Neural cell (in vitro differentiated cells): ENCODE measurements around the gene ZSCAN2. TPM values are rescaled to one million over a fixed set of nuclear protein-coding genes. Genes with fewer than 3 reads are reported as not detected.
A peak's percentile ranks its signal among the peaks of the same experiment; 100 is the strongest.

Experiments
- H2AFZ ChIP-seq: fragments of 200-600, 300-800 bp; sonication (generic), shearing (Covaris generic); 2 replicates; pipeline ENCODE4 v1.6.0; 2014; ENCODE audit warnings: low read depth, mild to moderate bottlenecking, antibody characterized with exemption, low read length, moderate library complexity
- H3F3A ChIP-seq: fragments of 200-600 bp; shearing (Covaris generic); 2 replicates; pipeline ENCODE4 v1.6.1; 2016; ENCODE audit warnings: mild to moderate bottlenecking, moderate library complexity, mixed read lengths, antibody characterized with exemption, low read length; ENCODE audit not compliant: insufficient read depth, poor library complexity, severe bottlenecking
- H3K27ac ChIP-seq: fragments of 200-600, 300-800 bp; sonication (generic), shearing (Covaris generic); 2 replicates; pipeline ENCODE4 v1.5.1; 2014; ENCODE audit warnings: mild to moderate bottlenecking, low read length, moderate library complexity
- H3K27me3 ChIP-seq: fragments of 300-800, 200-600 bp; sonication (generic), shearing (Covaris generic); 2 replicates; pipeline ENCODE4 v1.6.0; 2014; ENCODE audit warnings: mild to moderate bottlenecking, low read depth, low read length, moderate library complexity; ENCODE audit not compliant: insufficient read depth
- H3K36me3 ChIP-seq: fragments of 300-800, 200-600 bp; sonication (generic), shearing (Covaris generic); 2 replicates; pipeline ENCODE4 v1.5.1; 2014; ENCODE audit warnings: mild to moderate bottlenecking, antibody characterized with exemption, low read length, moderate library complexity; ENCODE audit not compliant: insufficient read depth
- H3K4me2 ChIP-seq: fragments of 300-800, 200-600 bp; sonication (generic), shearing (Covaris generic); 2 replicates; pipeline ENCODE4 v1.6.0; 2014; ENCODE audit warnings: mild to moderate bottlenecking, low read length
- H3K4me3 ChIP-seq: fragments of 300-800, 200-600 bp; sonication (generic), shearing (Covaris generic); 2 replicates; pipeline ENCODE4 v1.5.1; 2014; ENCODE audit warnings: mild to moderate bottlenecking, low read length, moderate library complexity
- H3K79me2 ChIP-seq: fragments of 200-600 bp; shearing (Covaris generic); replicated peaks from 2 replicates; pipeline ENCODE4 v1.6.0; 2014; ENCODE audit warnings: mild to moderate bottlenecking, low read length, moderate library complexity; ENCODE audit not compliant: insufficient read depth
- H3K9ac ChIP-seq: fragments of 300-800, 200-600 bp; sonication (generic), shearing (Covaris generic); 2 replicates; pipeline ENCODE4 v1.6.1; 2016; ENCODE audit warnings: mild to moderate bottlenecking, low read length, mixed read lengths
- H3K9me2 ChIP-seq: fragments of 200-600 bp; shearing (Covaris generic); 2 replicates; pipeline ENCODE4 v1.6.1; 2016; ENCODE audit warnings: mild to moderate bottlenecking, low read length, mixed read lengths; ENCODE audit not compliant: insufficient read depth
- H3K9me3 ChIP-seq: fragments of 200-600, 300-800 bp; sonication (generic), shearing (Covaris generic); 2 replicates; pipeline ENCODE4 v1.6.1; 2016; ENCODE audit warnings: mild to moderate bottlenecking, mixed run types, low read length, moderate library complexity, mixed read lengths
- H4K20me1 ChIP-seq: fragments of 200-600 bp; shearing (Covaris generic); 2 replicates; pipeline ENCODE4 v1.6.1; 2016; ENCODE audit warnings: mild to moderate bottlenecking, mixed run types; ENCODE audit not compliant: insufficient read depth
- CTCF ChIP-seq: fragments of 450-650 bp; IDR thresholded peaks from 2 replicates; pipeline ENCODE4 v1.5.1; 2014; ENCODE audit warnings: antibody characterized with exemption, mild to moderate bottlenecking, moderate library complexity; ENCODE audit not compliant: poor library complexity, severe bottlenecking
- EP300 ChIP-seq: fragments of 450-650 bp; conservative IDR thresholded peaks from 2 replicates; pipeline ENCODE4 v1.6.1; 2014; ENCODE audit warnings: antibody characterized with exemption, mild to moderate bottlenecking, moderate library complexity; ENCODE audit not compliant: poor library complexity, severe bottlenecking
- MXI1 ChIP-seq: fragments of 450-650 bp; conservative IDR thresholded peaks from 2 replicates; pipeline ENCODE4 v1.6.1; 2014; ENCODE audit warnings: antibody characterized with exemption, mild to moderate bottlenecking; ENCODE audit not compliant: poor library complexity, severe bottlenecking
- POLR2AphosphoS5 ChIP-seq: IDR thresholded peaks from 2 replicates; pipeline ENCODE4 v1.6.1; 2012
- RAD21 ChIP-seq: fragments of 450-650 bp; conservative IDR thresholded peaks from 2 replicates; pipeline ENCODE4 v1.6.1; 2014; ENCODE audit warnings: antibody characterized with exemption, mild to moderate bottlenecking, moderate library complexity
- REST ChIP-seq: IDR thresholded peaks from 2 replicates; pipeline ENCODE4 v1.6.1; 2012; ENCODE audit warnings: borderline replicate concordance
- SMC3 ChIP-seq: fragments of 450-650 bp; conservative IDR thresholded peaks from 2 replicates; pipeline ENCODE4 v1.6.1; 2014; ENCODE audit warnings: antibody characterized with exemption, mild to moderate bottlenecking, moderate library complexity; ENCODE audit not compliant: poor library complexity
- TAF1 ChIP-seq: IDR thresholded peaks from 2 replicates; pipeline ENCODE4 v1.6.1; 2012; ENCODE audit warnings: low read depth
- polyA plus RNA-seq: library from polyadenylated mRNA; depleted of rRNA; stranded (reverse); fragments of >200 nt; gene quantifications from 2 replicates; pipeline ENCODE4 v1.2.3, GENCODE V29; 2014

ZSCAN2 gene
- polyA plus RNA-seq, 1 donor from 2014 or later = 55.6 TPM

DNA sequence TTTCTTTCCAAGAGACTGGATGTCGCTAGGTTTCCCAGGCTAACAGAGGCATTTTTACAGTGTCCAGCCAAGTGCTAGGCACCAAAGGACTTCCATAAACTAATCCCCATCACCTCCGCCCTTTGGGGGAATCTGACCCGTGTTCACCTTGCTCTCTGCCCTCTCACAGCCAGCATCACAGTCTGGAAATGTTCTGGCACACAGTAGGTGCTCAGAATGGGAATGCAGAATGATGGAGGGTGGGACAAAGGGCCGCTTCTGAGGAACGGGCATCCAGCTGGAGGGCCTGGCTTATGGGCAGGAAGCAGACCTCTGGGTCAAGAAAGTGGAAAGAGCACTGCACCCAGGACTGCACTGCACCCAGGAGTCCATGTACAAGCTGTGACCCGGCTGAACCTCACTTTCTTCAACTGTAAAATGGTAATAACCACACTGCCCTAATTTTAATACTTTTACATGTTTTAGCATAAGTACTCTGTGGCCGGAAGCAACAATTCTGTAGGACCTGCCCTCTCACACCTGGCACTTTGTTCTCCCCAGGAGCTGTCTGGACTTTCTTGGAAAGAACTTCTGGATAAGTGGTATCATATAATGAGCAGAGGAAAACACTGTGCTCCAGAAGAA, 58.1 kb downstream of the ZSCAN2 start:
- Histone ChIP-seq H3K9ac (peak overlapping the region; percentile 31), H3K4me2 (no peak overlapping the region), H3K79me2 (no peaks in the 10 kb centered on the region), H2AFZ (no peak overlapping the region), H3F3A (no peaks in the 10 kb centered on the region), H3K27ac (no peak overlapping the region), H3K36me3 (no peaks in the 10 kb centered on the region), H3K9me3 (no peaks in the 10 kb centered on the region), H3K9me2 (no peaks in the 10 kb centered on the region), H3K4me3 (peak overlapping the region; percentile 62), H3K27me3 (no peaks in the 10 kb centered on the region), H4K20me1 (no peaks in the 10 kb centered on the region)
- TF ChIP-seq RAD21 (no peak), REST (no peak), EP300 (no peak), POLR2AphosphoS5 (no peak), MXI1 (no peak), CTCF (no peak), SMC3 (no peak)

DNA sequence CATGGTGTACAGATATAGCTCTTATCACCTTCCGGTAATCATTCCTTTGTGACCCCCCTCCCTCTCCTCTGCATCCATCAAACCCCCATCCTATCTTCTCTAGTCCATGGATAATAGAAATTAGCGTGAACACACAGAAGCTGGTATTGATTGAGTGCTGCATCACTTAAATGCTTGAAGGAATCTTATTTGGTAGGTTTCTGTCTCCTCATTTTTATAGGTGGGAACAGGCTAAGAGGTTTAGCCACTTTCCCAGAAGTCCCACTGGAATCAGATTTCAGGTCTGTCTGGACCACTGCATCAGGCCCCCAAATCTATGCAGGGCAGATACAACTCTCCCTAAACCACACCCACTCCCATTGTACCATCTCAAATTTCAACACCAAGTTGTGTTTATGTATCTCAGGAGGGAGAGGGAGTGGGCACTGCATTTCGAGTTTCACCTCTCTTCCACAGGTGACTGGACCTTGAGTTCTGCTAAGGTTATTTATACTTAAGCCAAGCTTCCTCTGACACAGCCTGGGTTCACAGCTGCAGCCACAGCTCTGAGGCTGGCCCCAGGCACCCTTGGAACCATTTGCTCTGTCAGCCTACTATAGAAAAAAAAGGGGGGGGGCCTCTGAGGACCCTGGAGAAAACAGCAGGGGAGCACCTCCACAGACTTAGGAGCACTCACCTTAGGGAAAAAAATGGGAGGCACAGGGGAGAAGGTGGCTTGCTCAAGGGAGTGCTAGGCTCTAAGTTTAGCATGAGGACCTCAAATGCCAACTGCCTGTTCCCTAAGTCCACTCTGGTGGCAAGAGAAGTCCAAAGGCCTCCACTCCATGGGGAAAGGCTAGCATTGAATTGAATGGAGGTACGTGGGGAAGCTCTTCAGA, 59.3 kb downstream of the ZSCAN2 start:
- Histone ChIP-seq H3K27ac (no peak overlapping the region), H3F3A (no peaks in the 10 kb centered on the region), H3K9me2 (no peaks in the 10 kb centered on the region), H3K27me3 (no peaks in the 10 kb centered on the region), H4K20me1 (no peaks in the 10 kb centered on the region), H2AFZ (no peak overlapping the region), H3K9ac (no peak overlapping the region), H3K36me3 (no peaks in the 10 kb centered on the region), H3K9me3 (no peaks in the 10 kb centered on the region), H3K4me2 (no peak overlapping the region), H3K79me2 (no peaks in the 10 kb centered on the region), H3K4me3 (no peak overlapping the region)
- TF ChIP-seq TAF1 (no peak), REST (no peak)
